Measurements from ENCODE around the gene MAP6D1. TPM values are rescaled to one million over a fixed set of nuclear protein-coding genes. Genes with fewer than 3 reads are reported as not detected.

MAP6D1 gene
- total and polyA plus RNA-seq, 2 donors from 2014 or later = 1.4 to 1.5 TPM

- FAIRE-seq (no peak), DNase-seq (no peak)
- H3K9ac ChIP-seq (ENCODE audit: low read length in 3 of 3) = no peak overlapping the region
- no peaks in the 10 kb centered on the region for H3K9me3 ChIP-seq (ENCODE audit: control insufficient read depth in 2 of 3, insufficient read depth in 1 of 3, low read length in 3 of 3)
- no peaks in the 10 kb centered on the region for H3K4me1 ChIP-seq (ENCODE audit: control insufficient read depth in 2 of 3, insufficient read depth in 2 of 3, low read depth in 1 of 3, low read length in 3 of 3)
- intact Hi-C loops (cut with DNase I) = loop anchor here (10.0 kb wide), 1 partner anchor 301 kb away; no protein-coding TSS in a partner anchor
- H3K27me3 ChIP-seq (ENCODE audit: control insufficient read depth, insufficient read depth, low read length) = no peaks in the 10 kb centered on the region
- TF ChIP-seq CTCF (IDR thresholded peaks at IDR 0.05; ENCODE audit: borderline replicate concordance, extremely low read depth, insufficient read depth) = no peak
- H3K4me3 ChIP-seq (ENCODE audit: low read length in 3 of 3) = no peak overlapping the region
- peaks cover 0 to 7% (median 3%) of the 10 kb centered on the region in 3 donors for H3K36me3 ChIP-seq (ENCODE audit: control insufficient read depth in 2 of 3, insufficient read depth in 3 of 3, low read length in 3 of 3)
- H3K27ac ChIP-seq (ENCODE audit: low read depth in 2 of 2, low read length in 2 of 2) = no peak overlapping the region
Observed at GRCh38 chr3:183766107-183766506, 59.3 kb downstream of the MAP6D1 start.

Other genes starting within 250 kb of the MAP6D1 start
- gene KLHL24, start 190.0 kb downstream of the MAP6D1 start, total RNA-seq = 61.3 TPM
- gene KLHL24, start 190.0 kb downstream of the MAP6D1 start, polyA plus RNA-seq (ENCODE audit: insufficient read depth, low read depth, low replicate concordance) = 8.4 TPM
- 20.5 TPM for gene YEATS2, start 127.8 kb downstream of the MAP6D1 start, total RNA-seq
- 4.7 TPM for gene YEATS2, start 127.8 kb downstream of the MAP6D1 start, polyA plus RNA-seq (ENCODE audit: insufficient read depth, low read depth, low replicate concordance)
- gene PARL, start 59.3 kb upstream of the MAP6D1 start, total RNA-seq = 70.2 TPM
- 88.8 TPM for gene PARL, start 59.3 kb upstream of the MAP6D1 start, polyA plus RNA-seq (ENCODE audit: insufficient read depth, low read depth, low replicate concordance)
- gene ABCC5, start 192.3 kb upstream of the MAP6D1 start, total RNA-seq = 39.3 TPM
- gene ABCC5, start 192.3 kb upstream of the MAP6D1 start, polyA plus RNA-seq (ENCODE audit: insufficient read depth, low read depth, low replicate concordance) = 31.9 TPM
- gene HTR3D, start 206.2 kb upstream of the MAP6D1 start, total RNA-seq = not detected
- gene HTR3D, start 206.2 kb upstream of the MAP6D1 start, polyA plus RNA-seq (ENCODE audit: insufficient read depth, low read depth, low replicate concordance) = not detected
- gene HTR3C, start 227.5 kb upstream of the MAP6D1 start, total RNA-seq = not detected
- not detected for gene HTR3C, start 227.5 kb upstream of the MAP6D1 start, polyA plus RNA-seq (ENCODE audit: insufficient read depth, low read depth, low replicate concordance)